ACC112 (cell line): ENCODE data around the gene CTTNBP2NL.
A peak's percentile ranks its signal among the peaks of the same experiment; 100 is the strongest.
"Not testable (repeated sequence)": the region's sequence is repeated elsewhere in the genome, so short reads cannot be mapped to it uniquely, and the experiment has no call there.

Source experiments
- H2AFZ ChIP-seq: fragments of 200-600 bp; sonication (generic); one replicate; pipeline ENCODE4 v1.6.0; 2017; ENCODE audit warnings: antibody characterized with exemption, low read length; ENCODE audit not compliant: unreplicated experiment
- H3K27ac ChIP-seq: fragments of 200-600 bp; sonication (generic); 2 replicates; pipeline ENCODE4 v1.5.1; 2014; ENCODE audit warnings: low read depth, mild to moderate bottlenecking, antibody characterized with exemption, low read length, moderate library complexity
- H3K27me3 ChIP-seq: fragments of 200-600 bp; sonication (generic); 2 replicates; pipeline ENCODE4 v1.6.1; 2014; ENCODE audit warnings: mild to moderate bottlenecking, antibody characterized with exemption, low read length, moderate library complexity, mixed read lengths; ENCODE audit not compliant: insufficient read depth
- H3K36me3 ChIP-seq: fragments of 200-600 bp; sonication (generic); 2 replicates; pipeline ENCODE4 v1.6.1; 2016; ENCODE audit warnings: mild to moderate bottlenecking, antibody characterized with exemption, low read length, moderate library complexity, mixed read lengths; ENCODE audit not compliant: insufficient read depth
- H3K4me1 ChIP-seq: fragments of 200-600 bp; sonication (generic); one replicate; pipeline ENCODE4 v1.6.1; 2016; ENCODE audit warnings: low read length, mixed read lengths; ENCODE audit not compliant: insufficient read depth, unreplicated experiment, control insufficient read depth
- H3K4me3 ChIP-seq: fragments of 200-600 bp; sonication (generic); 2 replicates; pipeline ENCODE4 v1.5.1; 2014; ENCODE audit warnings: mild to moderate bottlenecking, low read depth, low read length
- H3K79me2 ChIP-seq: fragments of 200-600 bp; sonication (generic); one replicate; pipeline ENCODE4 v1.6.0; 2016; ENCODE audit warnings: low read length; ENCODE audit not compliant: control insufficient read depth, unreplicated experiment, insufficient read depth

Gene CTTNBP2NL

GRCh38 chr1:112396653-112397471 lies 848 bp downstream of the CTTNBP2NL start:
- peaks cover 61% of the 10 kb centered on the region for H3K4me1 ChIP-seq

GRCh38 chr1:112397841-112398240 lies 1.8 kb downstream of the CTTNBP2NL start:
- no peaks in the 10 kb centered on the region for H3K27me3 ChIP-seq
- H3K79me2 ChIP-seq, result peaks cover 71% of the 10 kb centered on the region
- peak overlapping the region; percentile 98 for H3K4me3 ChIP-seq
- no peak overlapping the region for H2AFZ ChIP-seq
- no peaks in the 10 kb centered on the region for H3K36me3 ChIP-seq
- peaks cover 60% of the 10 kb centered on the region for H3K4me1 ChIP-seq
- no peak overlapping the region for H3K27ac ChIP-seq

More at GRCh38 chr1:112396653-112397471, 848 bp downstream of the CTTNBP2NL start:
- peak overlapping the region; percentile 94 for H3K27ac ChIP-seq
- peak overlapping the region; percentile 98 for H3K4me3 ChIP-seq
- H3K79me2 ChIP-seq, result peaks cover 68% of the 10 kb centered on the region
- H3K36me3 ChIP-seq, result no peaks in the 10 kb centered on the region
- peak overlapping the region; percentile 72 for H2AFZ ChIP-seq
- H3K27me3 ChIP-seq, result no peaks in the 10 kb centered on the region

GRCh38 chr1:112399456-112399855 lies 3.4 kb downstream of the CTTNBP2NL start:
- no peaks in the 10 kb centered on the region for H3K36me3 ChIP-seq
- no peak overlapping the region for H3K4me3 ChIP-seq
- H3K4me1 ChIP-seq, result peaks cover 66% of the 10 kb centered on the region
- peaks cover 82% of the 10 kb centered on the region for H3K79me2 ChIP-seq
- no peak overlapping the region for H2AFZ ChIP-seq
- H3K27me3 ChIP-seq, result no peaks in the 10 kb centered on the region
- no peak overlapping the region for H3K27ac ChIP-seq

GRCh38 chr1:112400706-112401105 lies 4.7 kb downstream of the CTTNBP2NL start:
- H3K79me2 ChIP-seq, result peaks cover 91% of the 10 kb centered on the region
- not testable (repeated sequence) for H2AFZ ChIP-seq, H3K27me3 ChIP-seq, H3K36me3 ChIP-seq
- H3K4me1 ChIP-seq, result peaks cover 63% of the 10 kb centered on the region
- peak overlapping the region; percentile 45 for H3K27ac ChIP-seq
- 0 out of 2 replicates have a peak overlapping the region, but pooled peaks have one; percentile 12 for H3K4me3 ChIP-seq

GRCh38 chr1:112402682-112403643 lies 6.9 kb downstream of the CTTNBP2NL start:
- H2AFZ ChIP-seq, result no peak overlapping the region
- no peaks in the 10 kb centered on the region for H3K36me3 ChIP-seq
- H3K27me3 ChIP-seq, result no peaks in the 10 kb centered on the region
- H3K4me1 ChIP-seq, result peaks cover 62% of the 10 kb centered on the region
- no peak overlapping the region for H3K4me3 ChIP-seq
- peak overlapping the region; percentile 88 for H3K27ac ChIP-seq
- peaks cover 90% of the 10 kb centered on the region for H3K79me2 ChIP-seq

GRCh38 chr1:112406771-112407170 lies 10.8 kb downstream of the CTTNBP2NL start:
- no peak overlapping the region for H3K27ac ChIP-seq
- no peak overlapping the region for H2AFZ ChIP-seq
- H3K4me1 ChIP-seq, result peaks cover 41% of the 10 kb centered on the region
- no peaks in the 10 kb centered on the region for H3K36me3 ChIP-seq
- H3K27me3 ChIP-seq, result no peaks in the 10 kb centered on the region
- H3K79me2 ChIP-seq, result peaks cover 85% of the 10 kb centered on the region
- no peak overlapping the region for H3K4me3 ChIP-seq

GRCh38 chr1:112409414-112409813 lies 13.4 kb downstream of the CTTNBP2NL start:
- peaks cover 70% of the 10 kb centered on the region for H3K79me2 ChIP-seq
- no peaks in the 10 kb centered on the region for H3K27me3 ChIP-seq
- no peak overlapping the region for H2AFZ ChIP-seq
- H3K36me3 ChIP-seq, result peaks cover 12% of the 10 kb centered on the region
- H3K4me3 ChIP-seq, result no peak overlapping the region
- no peak overlapping the region for H3K27ac ChIP-seq
- H3K4me1 ChIP-seq, result peaks cover 16% of the 10 kb centered on the region

GRCh38 chr1:112410673-112411072 lies 14.7 kb downstream of the CTTNBP2NL start:
- peaks cover 7% of the 10 kb centered on the region for H3K4me1 ChIP-seq
- no peak overlapping the region for H3K27ac ChIP-seq
- H3K4me3 ChIP-seq, result no peak overlapping the region
- H2AFZ ChIP-seq, result no peak overlapping the region
- H3K36me3 ChIP-seq, result peaks cover 14% of the 10 kb centered on the region
- no peaks in the 10 kb centered on the region for H3K27me3 ChIP-seq
- H3K79me2 ChIP-seq, result peaks cover 58% of the 10 kb centered on the region

GRCh38 chr1:112417271-112417670 lies 21.3 kb downstream of the CTTNBP2NL start:
- H3K4me1 ChIP-seq, result no peaks in the 10 kb centered on the region
- no peaks in the 10 kb centered on the region for H3K27me3 ChIP-seq
- no peak overlapping the region for H3K4me3 ChIP-seq
- H3K36me3 ChIP-seq, result peaks cover 30% of the 10 kb centered on the region
- no peak overlapping the region for H2AFZ ChIP-seq
- peaks cover 3% of the 10 kb centered on the region for H3K79me2 ChIP-seq
- no peak overlapping the region for H3K27ac ChIP-seq

GRCh38 chr1:112418099-112418892 lies 22.3 kb downstream of the CTTNBP2NL start:
- Histone ChIP-seq H3K4me3 (no peak overlapping the region), H3K27me3 (no peaks in the 10 kb centered on the region), H3K4me1 (no peaks in the 10 kb centered on the region), H3K27ac (no peak overlapping the region), H2AFZ (no peak overlapping the region), H3K79me2 (peaks cover under 1% of the 10 kb centered on the region), H3K36me3 (peaks cover 34% of the 10 kb centered on the region)
